ENCODE data around the gene DSE. TPM values are rescaled to one million over a fixed set of nuclear protein-coding genes. Genes with fewer than 3 reads are reported as not detected.

The DSE gene
- 11.3 to 16.4 TPM (median 13.4 TPM) in 5 replicates for total RNA-seq (2022; extraction: Qiagen RNA extraction)

DNA sequence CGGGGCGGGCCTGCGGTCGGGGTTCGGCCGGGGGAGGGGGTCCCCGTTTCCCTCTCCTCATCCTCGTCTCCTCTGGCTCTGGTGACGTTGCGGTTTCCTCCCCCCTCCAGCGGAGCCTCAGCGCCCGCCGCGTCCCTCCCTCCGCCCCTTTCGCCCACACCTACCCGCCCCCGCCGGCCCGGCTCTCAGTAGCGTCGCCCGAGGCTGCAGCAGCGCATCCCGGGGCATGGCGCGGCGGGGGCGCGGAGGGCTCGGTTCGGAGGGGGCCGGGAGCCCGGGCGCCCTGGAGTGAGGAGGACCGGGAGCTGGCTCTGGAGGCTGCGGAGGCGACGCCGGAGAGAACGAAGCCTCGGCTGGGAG lies at the start of gene DSE:
Gene DSE, plus strand, starts transcription at position 188 of the 360 bp plus-strand sequence. CDS start 28,304 bp downstream, outside the sequence.

DNA sequence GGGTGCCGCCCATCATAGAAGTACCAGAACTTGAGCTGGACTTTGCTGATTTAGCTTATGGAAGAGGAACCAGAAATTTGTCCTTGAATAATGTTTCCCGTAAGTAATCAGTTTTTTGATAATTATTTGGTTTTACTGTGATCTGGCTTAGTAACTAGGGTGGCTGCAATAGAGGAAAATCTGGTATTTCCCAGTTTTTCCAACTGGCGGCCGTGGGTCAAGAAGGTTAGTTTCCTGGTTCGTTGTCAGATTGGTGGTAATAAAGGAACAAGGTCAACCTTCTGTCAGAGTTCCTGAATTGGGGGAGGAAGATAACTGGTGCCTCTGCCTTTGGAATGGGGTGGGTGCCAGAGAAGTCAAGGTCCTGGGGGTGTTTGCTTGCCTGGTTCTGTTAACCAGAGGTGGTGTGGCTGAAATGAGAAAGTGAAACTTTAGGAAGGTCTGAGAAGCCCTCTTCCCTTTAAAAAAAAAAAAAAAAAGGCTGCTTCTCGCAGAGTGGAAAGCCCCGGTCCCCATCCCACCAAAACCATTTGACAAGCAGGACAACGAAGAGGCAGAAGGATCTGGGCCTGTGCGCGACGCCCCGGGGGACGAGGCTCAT lies 90.7 kb downstream of the DSE start, which contains the start of gene CALHM6:
Gene CALHM6, plus strand, starts transcription at position 45 of the 601 bp plus-strand sequence. Its CDS starts 555 bp downstream, at position 600.

Other genes starting within 250 kb of the DSE start
- 0.03 TPM in 1 of 5 replicates, not detected in the others for gene COL10A1, start 244.8 kb upstream of the DSE start, total RNA-seq (2022; extraction: Qiagen RNA extraction)
- 2.5 to 4.0 TPM (median 3.0 TPM) in 5 replicates for gene TSPYL4, start 116.9 kb upstream of the DSE start, total RNA-seq (2022; extraction: Qiagen RNA extraction)
- gene TSPYL1, start 91.0 kb upstream of the DSE start, total RNA-seq (2022; extraction: Qiagen RNA extraction): 23.5 to 38.3 TPM (median 26.8 TPM) in 5 replicates
- gene CALHM6, start 90.4 kb downstream of the DSE start, total RNA-seq (2022; extraction: Qiagen RNA extraction): not detected in 5 replicates
- 0.03 to 0.09 TPM (median 0.06 TPM) in 5 replicates for gene CALHM5, start 140.7 kb downstream of the DSE start, total RNA-seq (2022; extraction: Qiagen RNA extraction)
- gene TRAPPC3L, start 174.7 kb downstream of the DSE start, total RNA-seq (2022; extraction: Qiagen RNA extraction): not detected in 5 replicates
- gene CALHM4, start 182.8 kb downstream of the DSE start, total RNA-seq (2022; extraction: Qiagen RNA extraction): not detected in 5 replicates
- 23.9 to 43.1 TPM (median 35.7 TPM) in 5 replicates for gene RWDD1, start 200.6 kb downstream of the DSE start, total RNA-seq (2022; extraction: Qiagen RNA extraction)
- gene RSPH4A, start 245.5 kb downstream of the DSE start, total RNA-seq (2022; extraction: Qiagen RNA extraction): 0.09 to 0.20 TPM (median 0.18 TPM) in 5 replicates